ENCODE results near the gene FA2H.
"Not testable (repeated sequence)": the region's sequence is repeated elsewhere in the genome, so short reads cannot be mapped to it uniquely, and the experiment has no call there.

Gene FA2H

DNA sequence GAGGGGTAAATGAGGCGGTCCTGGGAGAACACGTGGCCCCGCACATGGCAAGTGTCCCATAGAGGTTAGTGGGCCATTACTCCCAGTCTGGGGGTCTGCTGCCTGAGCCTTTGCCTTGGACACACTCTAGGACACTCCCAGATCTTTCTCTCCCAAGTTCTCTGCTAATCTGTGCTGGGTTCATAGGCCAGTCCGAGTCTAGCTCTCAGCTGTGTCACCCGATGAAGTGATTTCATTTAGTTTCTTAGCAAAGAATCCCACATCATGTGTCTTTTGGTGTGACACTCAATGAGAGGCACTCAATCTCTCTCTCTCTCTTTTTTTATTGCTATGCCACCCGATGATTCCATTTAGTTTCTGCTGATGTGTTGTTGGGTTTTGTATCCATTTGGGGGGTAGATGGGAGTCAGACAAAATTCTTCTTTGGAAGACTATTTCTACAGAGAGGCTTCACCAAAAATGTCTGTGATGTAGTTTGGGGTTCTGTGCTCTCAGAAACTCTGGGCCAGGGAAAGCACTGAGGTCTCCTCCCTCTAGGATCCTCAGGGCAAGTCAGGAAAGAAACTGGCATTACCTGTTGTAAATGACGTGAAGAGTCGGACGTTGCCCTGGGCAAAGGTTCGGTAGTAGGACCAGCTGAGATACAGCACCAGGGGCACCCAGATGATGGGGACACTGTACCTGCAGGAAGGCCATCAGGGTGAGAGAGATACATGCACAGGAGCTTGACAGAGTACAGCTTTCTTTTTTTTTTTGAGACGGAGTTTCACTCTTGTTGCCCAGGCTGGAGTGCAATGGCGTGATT lies 48.8 kb downstream of the FA2H start:
- in situ Hi-C loops (cut with MboI; ENCODE audit: low sequenced_read_pairs) = no loop called here

GRCh38 chr16:74724820-74725549 lies 49.6 kb downstream of the FA2H start:
- in situ Hi-C loops (cut with MboI; ENCODE audit: low sequenced_read_pairs) = no loop called here

GRCh38 chr16:74723256-74723655 lies 51.4 kb downstream of the FA2H start:
- in situ Hi-C loops (cut with MboI; ENCODE audit: low sequenced_read_pairs) = no loop called here

GRCh38 chr16:74722156-74722555 lies 52.5 kb downstream of the FA2H start:
- in situ Hi-C loops (cut with MboI; ENCODE audit: low sequenced_read_pairs) = not testable (repeated sequence)

GRCh38 chr16:74721716-74722115 lies 52.9 kb downstream of the FA2H start:
- in situ Hi-C loops (cut with MboI; ENCODE audit: low sequenced_read_pairs) = no loop called here

DNA sequence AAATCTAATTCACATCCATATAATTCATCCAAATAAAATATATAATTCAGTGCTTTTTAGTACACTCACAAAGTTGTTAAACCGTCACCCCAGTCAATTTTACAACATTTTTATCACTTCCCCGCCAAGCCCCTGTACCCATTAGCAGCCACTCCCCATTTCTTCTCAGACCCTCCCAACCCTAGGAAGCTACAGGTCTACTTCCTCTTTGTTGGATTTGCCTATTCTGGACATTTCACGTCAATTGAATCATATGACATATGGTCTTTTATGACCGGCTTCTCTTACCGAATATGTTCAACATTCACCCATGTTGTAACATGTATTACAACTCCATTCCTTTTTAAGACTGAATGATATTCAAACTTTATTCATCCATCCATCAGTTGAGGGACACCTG lies 54.0 kb downstream of the FA2H start:
- in situ Hi-C loops (cut with MboI; ENCODE audit: low sequenced_read_pairs) = no loop called here

- in situ Hi-C loops (cut with MboI; ENCODE audit: low sequenced_read_pairs) = no loop called here
These were observed 55.6 kb downstream of the FA2H start for GRCh38 chr16:74718741-74719610.

DNA sequence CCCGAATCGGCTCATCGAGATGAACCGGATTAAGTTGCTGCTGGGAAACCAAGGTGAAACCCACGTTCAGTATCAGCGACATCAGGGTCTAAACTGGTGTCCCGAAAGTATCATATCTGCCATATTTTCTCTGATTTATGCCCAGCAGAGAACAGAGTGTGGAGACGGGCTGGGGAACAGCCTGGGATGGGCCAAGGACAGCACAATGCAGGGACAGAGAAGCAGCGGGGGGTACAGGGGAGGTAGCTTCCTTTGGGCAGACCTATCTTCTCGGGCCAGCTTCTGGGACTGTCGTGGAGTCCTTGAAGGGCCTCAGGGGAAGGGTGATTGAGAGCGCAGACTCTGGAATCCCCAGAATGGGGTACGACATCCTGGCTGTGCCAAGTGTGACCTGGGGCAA lies 56.5 kb downstream of the FA2H start:
- in situ Hi-C loops (cut with MboI; ENCODE audit: low sequenced_read_pairs) = no loop called here

DNA sequence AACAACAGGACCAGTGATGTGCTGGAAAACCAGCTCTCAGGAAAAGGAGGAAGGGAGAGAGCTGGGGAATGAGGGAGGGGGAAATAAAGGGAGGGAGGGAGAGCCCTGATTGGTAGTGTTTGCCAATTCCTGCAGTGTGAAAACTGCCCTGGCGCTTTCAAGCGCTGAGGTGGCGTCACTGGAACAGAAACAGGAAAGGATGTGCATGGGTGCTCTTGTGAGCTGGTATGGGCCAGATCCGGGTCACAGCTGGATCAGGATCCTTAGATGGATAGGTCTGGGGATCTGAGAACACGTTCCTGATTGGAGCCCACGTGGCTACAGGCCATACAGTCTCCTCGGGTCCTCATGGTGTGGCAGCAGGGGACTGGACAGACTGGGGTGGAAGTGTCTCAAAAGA lies 57.3 kb downstream of the FA2H start:
- in situ Hi-C loops (cut with MboI; ENCODE audit: low sequenced_read_pairs) = no loop called here

- in situ Hi-C loops (cut with MboI; ENCODE audit: low sequenced_read_pairs) = no loop called here
These were observed 58.3 kb downstream of the FA2H start for GRCh38 chr16:74716355-74716754.

- in situ Hi-C loops (cut with MboI; ENCODE audit: low sequenced_read_pairs) = no loop called here
These were observed 60.7 kb downstream of the FA2H start for GRCh38 chr16:74713876-74714275.

DNA sequence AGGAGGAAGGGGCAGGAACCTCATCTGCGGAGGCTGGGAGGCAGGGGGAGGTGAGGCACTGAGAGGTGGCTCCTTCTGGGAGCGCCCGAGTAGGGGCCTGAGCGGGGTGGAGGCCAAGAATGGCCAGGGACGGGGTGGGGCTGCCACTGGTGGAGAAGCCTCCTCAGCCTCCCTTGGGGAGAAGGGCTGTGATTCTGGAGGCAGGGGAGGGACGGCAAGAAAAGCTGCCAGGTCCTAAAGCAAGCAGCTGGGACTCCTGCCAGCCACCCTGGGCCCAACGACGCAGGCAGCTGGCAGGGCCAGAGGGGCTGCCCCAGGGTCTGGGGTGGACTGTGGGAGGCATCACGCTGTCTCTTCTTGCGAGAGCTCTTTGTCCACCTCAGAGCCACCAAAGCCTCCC lies 61.3 kb downstream of the FA2H start:
- in situ Hi-C loops (cut with MboI; ENCODE audit: low sequenced_read_pairs) = no loop called here

- in situ Hi-C loops (cut with MboI; ENCODE audit: low sequenced_read_pairs) = no loop called here
These were observed 62.7 kb downstream of the FA2H start for GRCh38 chr16:74711938-74712337.

DNA sequence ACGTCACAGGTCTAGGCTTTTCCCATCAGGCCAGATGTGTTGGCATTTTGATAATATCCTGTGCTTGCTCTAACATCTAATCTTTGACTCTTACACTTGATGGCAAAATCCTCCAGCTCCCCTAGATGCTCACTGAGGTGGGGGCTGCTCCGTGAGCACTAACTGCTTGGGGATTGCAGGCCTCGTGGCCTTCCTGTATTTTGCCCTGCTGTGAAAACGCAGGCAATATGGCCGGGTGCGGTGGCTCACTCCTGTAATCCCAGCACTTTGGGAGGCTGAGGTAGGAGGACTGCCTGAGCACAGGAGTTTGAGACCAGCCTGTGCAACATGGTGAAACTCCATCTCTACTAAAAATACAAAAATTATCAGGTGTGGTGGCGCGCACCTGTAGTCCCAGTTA lies 64.2 kb downstream of the FA2H start:
- in situ Hi-C loops (cut with MboI; ENCODE audit: low sequenced_read_pairs) = no loop called here

GRCh38 chr16:74709441-74709877 lies 65.2 kb downstream of the FA2H start:
- in situ Hi-C loops (cut with MboI; ENCODE audit: low sequenced_read_pairs) = no loop called here

DNA sequence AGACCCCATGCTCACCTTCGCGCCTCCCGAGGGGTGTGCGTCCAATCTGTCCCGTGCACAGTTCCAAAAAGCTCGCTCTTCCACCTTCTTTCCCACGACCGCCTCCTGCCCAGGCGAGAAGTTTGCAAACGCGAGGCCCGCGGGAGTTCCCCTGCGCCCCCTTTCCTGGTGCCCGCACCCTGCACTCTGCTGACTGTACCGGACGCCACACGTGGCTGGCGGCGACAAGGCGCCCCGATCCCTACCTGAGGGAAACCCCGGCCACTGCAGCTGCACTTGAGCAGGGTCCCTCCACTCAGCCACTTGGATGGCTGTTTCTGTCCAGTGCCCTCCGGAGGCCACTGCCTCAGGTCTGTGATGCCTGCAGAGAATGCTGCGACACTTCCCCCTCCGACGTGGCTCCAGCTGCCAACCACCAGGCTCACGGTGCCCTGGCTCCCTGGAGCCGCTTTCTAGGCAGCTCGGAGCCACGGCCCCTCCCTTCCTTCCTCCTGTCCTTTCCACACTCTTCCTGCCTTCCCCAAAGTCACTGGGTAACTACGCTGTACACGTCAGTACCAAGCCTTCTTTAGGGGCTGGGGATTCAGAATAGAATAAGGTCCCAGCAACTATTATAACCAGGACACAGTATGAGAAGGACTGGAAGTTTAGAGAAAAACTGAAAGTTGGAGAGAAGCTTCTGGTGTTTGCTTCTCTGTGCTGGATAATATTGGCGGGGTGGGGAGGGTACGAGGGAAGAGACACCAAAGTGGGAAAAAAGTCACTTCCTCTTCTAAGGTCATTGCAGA lies 74.0 kb downstream of the FA2H start, which contains the start of gene MLKL:
Gene MLKL, minus strand, starts transcription at position 425 of the 788 bp plus-strand sequence. CDS start 5,105 bp downstream, outside the sequence.
- in situ Hi-C loops (cut with MboI; ENCODE audit: low sequenced_read_pairs) = no loop called here

GRCh38 chr16:74700116-74700437 lies 74.5 kb downstream of the FA2H start:
- in situ Hi-C loops (cut with MboI; ENCODE audit: low sequenced_read_pairs) = no loop called here

DNA sequence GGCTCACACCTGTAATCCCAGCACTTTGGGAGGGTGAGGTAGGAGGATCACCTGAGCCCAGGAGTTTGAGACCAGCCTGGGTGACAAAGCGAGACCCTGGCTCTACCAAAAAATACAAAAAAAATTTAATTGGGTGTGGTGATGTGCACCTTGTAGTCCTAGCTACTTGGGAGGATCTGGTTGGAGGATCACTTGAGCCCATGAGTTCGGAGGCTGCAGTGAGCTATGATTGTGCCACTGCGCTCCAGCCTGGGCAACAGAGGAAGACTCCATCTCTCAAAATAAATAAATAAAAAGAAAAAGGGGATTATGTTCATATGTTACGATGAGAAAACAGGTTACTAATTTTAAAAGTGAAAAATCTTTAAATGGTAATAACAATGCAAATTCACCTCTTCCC lies 75.0 kb downstream of the FA2H start:
- in situ Hi-C loops (cut with MboI; ENCODE audit: low sequenced_read_pairs) = no loop called here

- in situ Hi-C loops (cut with MboI; ENCODE audit: low sequenced_read_pairs) = no loop called here
These were observed 76.4 kb downstream of the FA2H start for GRCh38 chr16:74698222-74698621.

Measured in HL-60/S4 (cell line).